GM18505 (cell line): ENCODE results near the gene ORM1.

Source experiments
- ATAC-seq: cut with Tn5 transposase; IDR thresholded peaks from one replicate; pipeline ENCODE4 v1.9.1; 2021; ENCODE audit not compliant: unreplicated experiment
- POLR2A ChIP-seq: IDR thresholded peaks from 4 replicates; pipeline ENCODE4 v1.6.1; 2011; ENCODE audit warnings: borderline replicate concordance; ENCODE audit not compliant: insufficient read depth, insufficient read length; ENCODE audit errors: extremely low read depth

The ORM1 gene

DNA sequence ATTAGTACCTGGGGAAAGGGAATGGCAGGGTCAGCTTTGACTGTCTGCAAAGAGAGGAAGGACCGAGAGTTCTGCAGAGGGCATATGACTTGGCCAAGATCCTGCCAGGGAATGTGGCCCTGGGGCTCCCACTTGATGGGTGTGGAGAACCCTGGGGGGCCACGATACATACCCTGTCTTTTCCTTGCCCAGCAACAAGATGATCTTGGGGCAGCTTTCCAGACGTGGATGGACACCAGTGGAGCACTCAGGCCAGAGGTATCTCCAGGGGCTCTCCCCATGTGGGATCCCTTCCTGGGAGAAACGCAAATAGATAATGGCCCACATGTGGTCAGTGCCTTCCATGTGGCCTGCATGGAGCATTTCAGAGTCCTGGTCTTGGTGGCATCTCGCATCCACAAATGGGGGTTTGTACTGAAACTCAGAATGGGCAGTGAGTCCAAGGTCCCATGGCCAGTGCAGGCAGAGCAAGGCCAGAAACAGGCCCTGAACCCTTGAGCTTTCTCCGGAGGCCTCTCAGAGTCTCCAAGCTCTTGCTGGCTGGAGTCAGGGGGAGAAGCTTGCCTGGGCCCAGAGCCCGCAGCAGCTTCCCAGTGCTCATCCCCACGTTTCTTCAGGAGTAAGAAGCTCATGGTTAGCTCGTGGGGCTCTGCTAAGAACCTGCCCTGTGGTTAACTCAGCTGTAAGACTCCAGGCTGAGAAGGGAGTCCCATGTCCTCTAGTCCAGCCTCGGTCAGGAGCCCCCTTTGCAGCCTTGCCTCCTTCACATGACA is 18.3 kb upstream of the ORM1 start:
- no peak for TF ChIP-seq POLR2A
- ATAC-seq = no peak

DNA sequence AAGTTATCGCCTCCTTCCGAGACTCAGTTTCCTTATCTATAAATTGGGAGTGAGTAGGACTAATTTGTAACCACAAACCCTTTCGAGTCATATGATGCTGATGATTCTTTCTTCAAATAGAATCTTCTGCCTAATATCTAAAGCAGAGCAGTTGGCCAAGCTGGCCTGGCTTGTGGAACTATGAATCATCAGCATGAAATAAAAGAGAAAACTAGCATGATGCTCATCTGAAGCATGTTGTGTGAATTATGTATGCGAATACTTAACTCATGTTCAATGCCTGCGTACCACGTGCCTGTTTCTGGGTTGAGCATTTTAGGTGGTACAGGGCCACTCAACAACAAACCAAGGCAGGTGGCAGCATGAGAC is 15.0 kb upstream of the ORM1 start:
- no peak for TF ChIP-seq POLR2A
- no peak for ATAC-seq

DNA sequence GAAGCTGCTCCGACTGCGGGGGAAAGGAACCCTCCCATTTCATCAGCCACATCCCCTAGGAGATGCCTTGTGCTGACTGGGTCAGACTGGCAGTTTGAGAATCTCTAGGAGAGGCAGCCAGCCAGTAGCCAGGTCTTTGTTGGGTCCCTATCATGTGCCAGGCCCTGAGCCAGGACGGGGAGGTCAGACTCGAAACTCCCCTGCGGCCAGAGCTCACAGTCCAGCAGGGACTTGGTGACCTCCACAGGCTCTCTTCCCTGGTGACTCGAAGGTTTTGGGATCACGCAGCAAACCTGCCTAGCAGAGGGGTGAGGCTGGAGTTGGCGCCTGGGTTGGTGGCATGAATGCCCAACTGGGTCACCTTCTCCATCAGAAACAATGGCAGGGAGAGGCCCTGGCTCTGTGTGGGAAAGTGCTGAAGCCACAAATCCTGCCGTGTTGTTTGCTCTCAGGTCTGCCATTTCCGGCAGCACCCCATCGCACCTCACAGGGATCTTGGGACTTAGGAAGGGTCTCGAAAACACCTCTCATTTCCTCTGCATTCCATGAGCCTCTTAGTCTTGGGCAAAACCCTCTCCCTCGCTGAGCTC is 14.4 kb upstream of the ORM1 start:
- TF ChIP-seq POLR2A = no peak
- no peak for ATAC-seq

DNA sequence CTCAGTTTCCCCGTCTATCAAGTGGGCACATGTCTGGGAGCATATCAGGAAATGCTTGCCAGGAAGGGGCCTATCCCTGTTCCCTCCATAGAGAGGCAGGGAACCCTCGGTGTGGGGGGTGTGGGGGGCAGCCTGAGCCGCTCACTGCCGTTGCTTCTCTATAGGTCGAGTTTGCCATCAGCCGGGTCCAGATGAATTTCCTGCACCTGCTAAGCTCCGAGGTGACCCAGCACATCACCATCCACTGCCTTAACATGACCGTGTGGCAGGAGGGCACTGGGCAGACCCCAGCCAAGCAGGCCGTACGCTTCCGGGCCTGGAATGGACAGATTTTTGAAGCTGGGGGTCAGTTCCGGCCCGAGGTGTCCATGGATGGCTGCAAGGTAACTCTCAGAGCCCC is 13.8 kb upstream of the ORM1 start:
- no peak for ATAC-seq

DNA sequence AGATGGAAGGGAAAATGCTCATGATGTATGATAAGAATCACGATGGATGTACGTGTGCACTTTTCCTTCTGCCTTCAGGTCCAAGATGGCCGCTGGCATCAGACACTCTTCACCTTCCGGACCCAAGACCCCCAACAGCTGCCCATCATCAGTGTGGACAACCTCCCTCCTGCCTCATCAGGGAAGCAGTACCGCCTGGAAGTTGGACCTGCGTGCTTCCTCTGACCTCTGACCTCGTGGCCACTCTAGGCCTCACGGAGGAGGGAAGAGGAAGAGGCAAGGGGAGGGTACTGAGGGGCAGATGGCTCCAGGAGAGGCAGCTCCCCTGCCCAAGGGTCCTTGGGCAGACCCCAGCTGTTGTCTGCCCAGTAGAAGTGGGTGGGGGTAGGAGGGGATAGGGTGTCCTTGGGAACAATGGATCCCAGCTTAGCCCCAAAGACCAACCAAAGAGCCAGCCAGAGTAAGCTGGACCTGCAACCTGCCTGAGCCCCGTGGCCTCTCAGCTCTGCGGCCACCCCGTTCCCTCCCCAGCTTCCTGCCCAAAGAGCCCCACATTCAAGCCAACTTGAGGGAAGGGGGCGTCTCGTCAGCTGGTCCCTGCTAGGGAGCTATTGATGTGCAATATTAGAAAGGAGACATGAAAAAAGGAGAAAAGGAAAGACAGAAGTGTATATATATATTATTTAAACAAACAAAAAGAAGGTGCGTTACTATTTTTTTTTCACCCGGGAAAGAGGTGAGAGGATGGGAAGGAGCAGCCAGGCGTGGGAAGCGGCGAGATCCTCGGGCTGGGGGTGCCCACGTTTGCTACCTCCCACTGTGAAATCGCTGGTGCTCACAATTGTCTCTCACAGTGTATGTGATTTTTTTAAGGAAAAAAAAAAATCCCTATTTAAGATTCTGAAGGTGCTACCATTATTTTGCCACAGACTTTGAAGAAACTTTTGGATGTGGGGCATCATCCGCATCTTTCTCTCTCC is 12.1 kb upstream of the ORM1 start:
- no peak for ATAC-seq
- TF ChIP-seq POLR2A = no peak

More for the DNA sequence above, 13.8 kb upstream of the ORM1 start:
- no peak for TF ChIP-seq POLR2A

DNA sequence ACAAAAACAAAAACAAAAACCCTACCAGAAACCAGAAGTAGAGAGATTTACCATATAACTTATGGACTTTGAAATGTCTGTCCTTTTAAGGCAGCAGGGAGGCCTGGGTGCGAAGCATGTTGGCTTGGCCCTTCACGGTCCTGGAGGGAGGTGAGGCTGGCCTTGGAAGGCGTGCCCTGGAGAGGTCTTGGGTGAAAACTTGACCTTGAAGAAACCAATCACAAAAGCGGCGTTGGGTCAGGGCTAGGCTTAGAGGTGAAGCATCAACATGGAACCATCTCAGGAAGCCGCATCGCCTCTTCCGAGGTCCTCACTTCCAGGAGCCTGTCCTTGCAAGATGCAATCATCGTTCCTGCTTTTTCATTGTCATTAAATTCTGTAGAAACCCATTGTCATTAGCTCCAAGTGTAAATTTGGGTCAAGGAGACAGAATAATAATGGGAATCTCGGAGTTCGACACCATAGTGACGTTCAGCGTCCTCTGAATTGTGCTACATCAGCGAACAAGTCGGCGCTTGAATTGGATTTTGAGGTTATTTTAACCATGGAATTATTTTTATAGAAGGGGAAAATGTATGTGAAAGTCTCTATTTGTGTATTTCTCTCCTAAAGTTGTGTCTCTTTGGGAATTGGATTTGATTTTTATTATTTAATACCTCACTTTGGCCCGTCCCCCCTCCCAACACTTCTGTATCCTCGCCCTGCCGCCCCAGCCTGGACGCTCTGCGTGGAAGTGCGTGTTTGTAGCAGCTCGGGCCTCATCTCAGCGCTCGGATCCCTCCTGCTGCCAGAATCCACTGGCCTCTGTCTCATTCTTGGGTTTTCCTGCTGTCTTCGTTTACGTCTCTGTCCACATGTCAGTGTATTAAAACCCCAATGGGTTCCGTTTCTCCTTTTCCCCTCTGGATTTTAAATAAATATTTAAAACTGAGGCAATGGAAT is 11.1 kb upstream of the ORM1 start:
- no peak for TF ChIP-seq POLR2A
- no peak for ATAC-seq

DNA sequence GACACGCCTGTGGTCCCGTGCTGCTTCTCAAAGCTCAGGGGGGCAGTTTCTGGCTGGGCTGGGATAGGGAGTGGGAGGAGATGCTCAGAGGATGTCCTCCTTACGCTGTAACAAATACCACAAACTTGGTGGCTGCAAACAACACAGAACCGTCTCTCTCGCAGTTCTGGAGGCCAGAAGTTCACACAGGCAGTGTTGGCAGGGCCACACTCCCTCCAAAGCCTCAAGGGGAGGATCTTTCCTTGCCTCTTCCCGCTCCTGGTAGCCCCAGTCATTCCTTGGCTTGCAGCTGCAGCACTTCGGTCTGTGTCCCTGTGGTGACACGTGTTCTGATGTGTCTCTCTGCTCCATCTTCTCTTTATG is 10.4 kb upstream of the ORM1 start:
- TF ChIP-seq POLR2A = no peak
- no peak for ATAC-seq

DNA sequence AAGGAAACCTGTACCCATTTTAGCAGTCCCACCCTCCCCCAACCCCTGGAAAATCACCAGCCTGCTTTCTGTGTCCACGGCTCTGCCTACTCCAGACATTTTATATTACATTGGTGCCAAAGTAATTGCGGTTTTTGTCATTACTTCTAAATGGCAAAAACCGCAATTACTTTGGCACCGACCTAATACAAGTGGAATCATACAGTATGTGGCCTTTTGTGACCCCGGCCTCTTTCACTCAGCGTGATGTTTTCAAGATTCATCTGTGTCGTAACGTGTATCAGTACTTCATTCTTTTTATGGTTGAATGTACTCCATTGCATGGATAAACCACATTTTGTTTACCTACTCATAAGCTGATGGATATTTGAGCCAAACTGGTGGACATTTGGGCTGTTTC is 9.7 kb upstream of the ORM1 start:
- no peak for ATAC-seq

DNA sequence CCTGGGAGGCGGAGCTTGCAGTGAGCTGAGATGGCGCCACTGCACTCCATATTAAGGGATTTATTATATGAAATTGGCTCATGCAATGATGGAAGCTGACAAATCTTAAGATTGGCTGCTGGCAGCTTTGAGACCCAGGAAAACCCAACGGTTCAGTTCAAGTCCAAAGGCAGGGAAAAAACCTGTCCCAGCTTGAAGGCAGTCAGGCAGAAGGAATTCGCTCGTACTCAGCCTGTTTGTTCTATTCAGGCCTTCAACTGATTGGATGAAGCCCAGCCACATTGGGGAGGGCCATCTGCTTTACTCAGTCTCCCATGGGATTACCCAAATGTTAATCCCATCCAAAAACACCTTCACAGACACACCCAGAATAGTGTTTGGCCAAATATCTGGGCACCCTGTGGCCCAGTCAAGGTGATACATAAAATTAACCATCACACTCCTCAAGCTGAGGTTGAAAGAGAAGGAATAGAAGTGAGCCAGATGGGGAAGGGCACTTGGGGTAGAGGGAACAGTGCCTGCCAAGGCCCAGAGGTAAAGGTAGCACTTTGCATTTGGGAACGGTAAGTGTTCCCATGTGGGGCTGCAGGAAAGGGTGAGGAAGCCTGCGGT is 8.5 kb upstream of the ORM1 start:
- no peak for ATAC-seq
- TF ChIP-seq POLR2A = no peak

More for the DNA sequence above, 9.7 kb upstream of the ORM1 start:
- TF ChIP-seq POLR2A = no peak

DNA sequence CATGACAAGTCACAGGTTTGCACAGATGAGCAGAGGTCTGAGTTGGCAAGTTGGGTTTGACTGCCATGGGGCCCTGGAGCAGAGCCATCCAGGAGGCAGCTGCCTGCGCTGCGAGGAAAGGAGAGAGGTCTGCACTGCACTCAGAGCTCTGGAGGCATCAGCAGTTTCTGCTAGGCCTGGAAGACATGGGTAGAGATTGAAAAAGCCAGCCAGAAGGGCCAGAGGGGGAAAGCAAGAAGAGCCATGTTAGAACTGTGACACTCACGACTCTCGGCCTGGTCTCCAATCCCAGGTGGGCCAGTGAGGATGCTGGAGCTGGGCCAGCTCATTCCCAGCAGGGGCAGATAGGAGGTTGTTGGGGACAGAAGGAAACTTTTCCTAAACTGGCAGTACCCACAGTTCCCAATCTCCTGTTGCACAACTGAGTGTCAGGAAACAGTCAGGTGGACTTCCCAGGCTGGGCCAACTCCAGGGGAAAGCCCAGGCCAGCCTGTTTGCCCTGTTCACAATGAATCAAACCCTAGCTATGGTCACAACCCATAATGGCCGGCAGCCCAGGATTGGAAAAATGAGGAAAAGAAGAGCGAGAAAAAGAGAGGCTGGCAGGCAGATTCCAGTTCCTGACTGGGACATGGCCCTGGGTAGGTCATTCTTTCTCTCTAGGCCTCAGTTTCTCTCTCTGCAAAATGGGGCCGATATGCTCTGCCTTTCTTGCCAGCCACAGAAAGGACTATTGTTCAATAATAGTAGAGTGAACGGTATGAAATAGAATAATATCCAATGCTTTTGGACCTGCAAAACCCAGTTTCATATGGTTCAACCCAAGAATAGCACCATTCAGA is 7.8 kb upstream of the ORM1 start:
- no peak for TF ChIP-seq POLR2A
- ATAC-seq = no peak

DNA sequence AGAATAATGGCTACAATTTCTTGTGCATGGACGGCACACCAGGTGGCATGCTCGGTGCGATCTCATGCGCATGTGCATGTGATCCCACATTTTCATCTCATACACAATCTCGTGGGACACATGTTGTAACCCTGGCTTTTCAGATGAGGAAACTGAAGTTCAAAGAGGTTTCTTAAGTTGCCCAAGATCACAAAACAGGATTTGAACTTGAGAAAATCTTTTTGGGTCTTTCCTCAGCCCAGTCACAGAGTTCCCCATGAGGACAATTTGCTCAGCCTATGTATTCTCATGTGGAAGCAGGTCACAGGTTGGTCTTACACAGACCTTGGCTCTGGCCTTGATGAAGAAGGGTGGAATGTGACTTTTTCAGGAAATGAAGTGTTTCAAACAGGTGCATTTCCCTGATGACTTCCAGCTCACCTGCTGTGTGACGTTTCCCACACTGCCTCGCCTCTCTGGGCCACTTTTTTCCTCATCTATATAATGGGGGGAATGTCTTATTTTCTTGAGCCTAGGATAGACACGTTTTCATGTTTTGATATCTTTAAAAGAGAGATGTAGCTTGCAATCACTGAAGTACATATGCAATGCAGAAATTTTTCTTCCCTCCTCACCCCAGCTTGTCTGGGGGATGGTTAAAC is 7.1 kb upstream of the ORM1 start:
- no peak for TF ChIP-seq POLR2A
- ATAC-seq = no peak
